K562 (cell line): ENCODE results near the gene KIF20A. TPM values are rescaled to one million over a fixed set of nuclear protein-coding genes. Genes with fewer than 3 reads are reported as not detected.

ENCODE experiments used
- ATF1 ChIP-seq, 2 experiments: fragments of 450-650 bp in 1 of 2; IDR thresholded peaks; 2 replicates each; pipeline ENCODE4 v1.6.1; 2016; ENCODE audit warnings: missing compliant biosample characterization in 1 of 2, missing genetic modification characterization in 1 of 2
- CBFA2T3 ChIP-seq: fragments of 450-650 bp; IDR thresholded peaks from 2 replicates; pipeline ENCODE4 v1.6.1; 2017
- CTBP1 ChIP-seq: fragments of 450-650 bp; IDR thresholded peaks from 2 replicates; pipeline ENCODE4 v1.6.1; 2016; ENCODE audit warnings: borderline replicate concordance
- ETV5 ChIP-seq: sonication (generic); formaldehyde crosslinking; IDR thresholded peaks from 2 replicates; pipeline ENCODE4 v1.4.0; 2020; ENCODE audit warnings: low read depth, mild to moderate bottlenecking, missing genetic modification reagents
- HDGF ChIP-seq: fragments of 450-650 bp; IDR thresholded peaks from 2 replicates; pipeline ENCODE4 v1.6.1; 2016
- MTA3 ChIP-seq: fragments of 450-650 bp; formaldehyde crosslinking; IDR thresholded peaks from 2 replicates; pipeline ENCODE4 v1.6.1; 2017; ENCODE audit warnings: mild to moderate bottlenecking, borderline replicate concordance
- NFRKB ChIP-seq: fragments of 450-650 bp; IDR thresholded peaks from 2 replicates; pipeline ENCODE4 v1.6.1; 2016; ENCODE audit warnings: low read depth
- NR2C2 ChIP-seq, 2 experiments: fragments of 200-800 bp in 1 of 2; sonication (Bioruptor generic) in 1 of 2; sonication (generic) in 1 of 2; formaldehyde crosslinking in 1 of 2; IDR thresholded peaks; 2 replicates each; pipeline versions ENCODE4 v1.6.1 to v1.8.0; 2016 to 2022; ENCODE audit warnings: mild to moderate bottlenecking in 1 of 2, missing compliant biosample characterization in 1 of 2, missing genetic modification characterization in 1 of 2, missing genetic modification reagents in 1 of 2
- PURB ChIP-seq: sonication (generic); formaldehyde crosslinking; IDR thresholded peaks from 2 replicates; pipeline ENCODE4 v1.9.0; 2021; ENCODE audit warnings: low read depth, mild to moderate bottlenecking, missing genetic modification reagents
- SP1 ChIP-seq: sonication (generic); formaldehyde crosslinking; IDR thresholded peaks from 2 replicates; pipeline ENCODE4 v1.8.1; 2022; ENCODE audit warnings: mild to moderate bottlenecking, missing genetic modification reagents
- TAF1 ChIP-seq: IDR thresholded peaks from 2 replicates; pipeline ENCODE4 v1.6.1; 2011; ENCODE audit warnings: mild to moderate bottlenecking, low read length, moderate library complexity; ENCODE audit not compliant: insufficient read depth, control insufficient read depth, severe bottlenecking; ENCODE audit errors: extremely low read depth
- TAF9B ChIP-seq: fragments of 450-650 bp; IDR thresholded peaks from 2 replicates; pipeline ENCODE4 v1.6.1; 2018; ENCODE audit warnings: mild to moderate bottlenecking; ENCODE audit not compliant: partially characterized antibody
- ZNF197 ChIP-seq: fragments of 200-800 bp; sonication (Bioruptor generic); IDR thresholded peaks from 2 replicates; pipeline ENCODE4 v1.6.1; 2016; ENCODE audit warnings: low read depth, missing genetic modification characterization, missing compliant biosample characterization
- polyA plus RNA-seq, 8 experiments: library from polyadenylated mRNA; depleted of rRNA in 4 of 8; stranded (reverse) in 5 of 8; unstranded in 3 of 8; fragments of >200 nt; fragmentation: Nextera tagmentation in 2 of 8; fragmentation: Illumina TruSeq in 1 of 8; extraction: Ambion mirVana in 2 of 8; extraction: Trizol in 1 of 8; gene quantifications; 2 replicates each; pipeline versions ENCODE4 v1.2.1 to v1.2.3, GENCODE V29; 2011 to 2014; ENCODE audit warnings: inconsistent platforms in 1 of 8, missing spikeins in 1 of 8
- total RNA-seq, 7 experiments: library from RNA; depleted of rRNA in 6 of 7; stranded (reverse); fragments of >200 nt in 6 of 7; fragmentation: Illumina TruSeq in 2 of 7; extraction: Trizol in 2 of 7; gene quantifications; 2 replicates each; pipeline versions ENCODE4 v1.2.1 to v1.2.3, GENCODE V29; 2011 to 2021; ENCODE audit warnings: low replicate concordance in 1 of 7
- TF ChIP-seq, protein P1 (sequence below): IDR thresholded peaks from 3 replicates; pipeline ENCODE4 v1.6.1; 2011; ENCODE audit warnings: borderline replicate concordance, mild to moderate bottlenecking, moderate library complexity; ENCODE audit not compliant: insufficient read length; ENCODE audit errors: extremely low read depth
- TF ChIP-seq, protein P2 (sequence below): fragments of 450-650 bp; IDR thresholded peaks from 2 replicates; pipeline ENCODE4 v1.6.1; 2016; ENCODE audit warnings: borderline replicate concordance
- TF ChIP-seq, protein P3 (sequence below): fragments of 450-650 bp; formaldehyde crosslinking; IDR thresholded peaks from 2 replicates; pipeline ENCODE4 v1.4.0; 2022; ENCODE audit warnings: missing genetic modification characterization
- TF ChIP-seq, protein P4 (sequence below): sonication (generic); formaldehyde crosslinking; IDR thresholded peaks from 2 replicates; pipeline ENCODE4 v1.8.0; 2022; ENCODE audit warnings: mild to moderate bottlenecking, low read depth, missing genetic modification reagents
- TF ChIP-seq, protein P5 (sequence below): fragments of 250-450 bp; sonication (Bioruptor Pico); IDR thresholded peaks from 2 replicates; pipeline ENCODE4 v1.8.0; 2021; ENCODE audit warnings: borderline replicate concordance, mild to moderate bottlenecking, moderate library complexity; ENCODE audit not compliant: poor library complexity, severe bottlenecking

Gene KIF20A
- total and polyA plus RNA-seq, 9 of the 15 experiments (the other 6 are each of a cell fraction or from before 2014, with no cell fraction given): 36.8 to 61.2 (median 55.5) TPM

DNA sequence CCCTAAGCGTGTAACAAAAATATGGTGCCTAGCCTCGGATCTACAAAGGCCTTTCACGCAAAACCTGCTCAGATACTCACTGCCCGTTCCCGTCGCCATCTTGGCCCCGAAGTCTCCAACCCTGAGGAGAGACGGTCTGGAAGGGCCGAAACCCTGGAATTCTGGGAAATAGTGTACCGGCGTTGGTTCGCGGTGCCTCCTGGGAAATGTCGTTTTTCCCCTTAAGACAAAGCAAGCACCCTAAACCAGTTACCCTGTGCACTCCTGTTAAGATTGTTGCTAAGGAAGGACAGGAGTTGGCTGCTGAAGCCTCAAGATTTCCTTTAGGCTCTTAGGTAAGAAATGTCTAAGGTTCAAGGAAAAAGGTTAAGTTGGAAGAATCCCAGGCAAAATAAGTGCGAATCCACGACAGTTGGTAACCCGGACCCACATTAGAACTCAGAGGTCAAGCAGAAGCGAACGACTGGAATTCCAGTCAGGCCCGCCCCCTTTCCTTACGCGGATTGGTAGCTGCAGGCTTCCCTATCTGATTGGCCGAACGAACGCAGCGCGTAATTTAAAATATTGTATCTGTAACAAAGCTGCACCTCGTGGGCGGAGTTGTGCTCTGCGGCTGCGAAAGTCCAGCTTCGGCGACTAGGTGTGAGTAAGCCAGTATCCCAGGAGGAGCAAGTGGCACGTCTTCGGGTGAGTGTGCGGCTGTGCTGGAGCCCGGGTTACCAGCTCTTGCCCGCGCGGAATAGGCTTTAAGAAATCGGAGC lies at the start of gene KIF20A, which contains the start of gene BRD8 (continued):
- TF ChIP-seq CTBP1 (peak; percentile 6; the same call in 1 of the 2 replicates), ATF1 (CRISPR knock-in tag; IDR thresholded peaks at IDR 0.05) (no peak), ATF1 (tag; IDR thresholded peaks at IDR 0.05) (peak; percentile 93), ZNF197 (CRISPR knock-in tag) (no peak), PURB (CRISPR knock-in tag) (no peak), NFRKB (peak; percentile 98), ETV5 (CRISPR knock-in tag) (0 out of 2 replicates have a peak, but pooled peaks have one; percentile 53), TAF9B (peak; percentile 91), CBFA2T3 (no peak), NR2C2 (CRISPR knock-in tag; IDR thresholded peaks at IDR 0.05) (peak; percentile 98), NR2C2 (tag; IDR thresholded peaks at IDR 0.05) (peak; percentile 100), HDGF (no peak), TAF1 (peak; percentile 97), SP1 (CRISPR knock-in tag) (peak; percentile 86; the same call in 1 of the 2 replicates), MTA3 (no peak; the same call in 1 of the 2 replicates)
- TF ChIP-seq, protein P1, sequence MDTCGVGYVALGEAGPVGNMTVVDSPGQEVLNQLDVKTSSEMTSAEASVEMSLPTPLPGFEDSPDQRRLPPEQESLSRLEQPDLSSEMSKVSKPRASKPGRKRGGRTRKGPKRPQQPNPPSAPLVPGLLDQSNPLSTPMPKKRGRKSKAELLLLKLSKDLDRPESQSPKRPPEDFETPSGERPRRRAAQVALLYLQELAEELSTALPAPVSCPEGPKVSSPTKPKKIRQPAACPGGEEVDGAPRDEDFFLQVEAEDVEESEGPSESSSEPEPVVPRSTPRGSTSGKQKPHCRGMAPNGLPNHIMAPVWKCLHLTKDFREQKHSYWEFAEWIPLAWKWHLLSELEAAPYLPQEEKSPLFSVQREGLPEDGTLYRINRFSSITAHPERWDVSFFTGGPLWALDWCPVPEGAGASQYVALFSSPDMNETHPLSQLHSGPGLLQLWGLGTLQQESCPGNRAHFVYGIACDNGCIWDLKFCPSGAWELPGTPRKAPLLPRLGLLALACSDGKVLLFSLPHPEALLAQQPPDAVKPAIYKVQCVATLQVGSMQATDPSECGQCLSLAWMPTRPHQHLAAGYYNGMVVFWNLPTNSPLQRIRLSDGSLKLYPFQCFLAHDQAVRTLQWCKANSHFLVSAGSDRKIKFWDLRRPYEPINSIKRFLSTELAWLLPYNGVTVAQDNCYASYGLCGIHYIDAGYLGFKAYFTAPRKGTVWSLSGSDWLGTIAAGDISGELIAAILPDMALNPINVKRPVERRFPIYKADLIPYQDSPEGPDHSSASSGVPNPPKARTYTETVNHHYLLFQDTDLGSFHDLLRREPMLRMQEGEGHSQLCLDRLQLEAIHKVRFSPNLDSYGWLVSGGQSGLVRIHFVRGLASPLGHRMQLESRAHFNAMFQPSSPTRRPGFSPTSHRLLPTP: no peak
- TF ChIP-seq, protein P2, sequence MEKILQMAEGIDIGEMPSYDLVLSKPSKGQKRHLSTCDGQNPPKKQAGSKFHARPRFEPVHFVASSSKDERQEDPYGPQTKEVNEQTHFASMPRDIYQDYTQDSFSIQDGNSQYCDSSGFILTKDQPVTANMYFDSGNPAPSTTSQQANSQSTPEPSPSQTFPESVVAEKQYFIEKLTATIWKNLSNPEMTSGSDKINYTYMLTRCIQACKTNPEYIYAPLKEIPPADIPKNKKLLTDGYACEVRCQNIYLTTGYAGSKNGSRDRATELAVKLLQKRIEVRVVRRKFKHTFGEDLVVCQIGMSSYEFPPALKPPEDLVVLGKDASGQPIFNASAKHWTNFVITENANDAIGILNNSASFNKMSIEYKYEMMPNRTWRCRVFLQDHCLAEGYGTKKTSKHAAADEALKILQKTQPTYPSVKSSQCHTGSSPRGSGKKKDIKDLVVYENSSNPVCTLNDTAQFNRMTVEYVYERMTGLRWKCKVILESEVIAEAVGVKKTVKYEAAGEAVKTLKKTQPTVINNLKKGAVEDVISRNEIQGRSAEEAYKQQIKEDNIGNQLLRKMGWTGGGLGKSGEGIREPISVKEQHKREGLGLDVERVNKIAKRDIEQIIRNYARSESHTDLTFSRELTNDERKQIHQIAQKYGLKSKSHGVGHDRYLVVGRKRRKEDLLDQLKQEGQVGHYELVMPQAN: peak; percentile 99
- TF ChIP-seq, protein P3, sequence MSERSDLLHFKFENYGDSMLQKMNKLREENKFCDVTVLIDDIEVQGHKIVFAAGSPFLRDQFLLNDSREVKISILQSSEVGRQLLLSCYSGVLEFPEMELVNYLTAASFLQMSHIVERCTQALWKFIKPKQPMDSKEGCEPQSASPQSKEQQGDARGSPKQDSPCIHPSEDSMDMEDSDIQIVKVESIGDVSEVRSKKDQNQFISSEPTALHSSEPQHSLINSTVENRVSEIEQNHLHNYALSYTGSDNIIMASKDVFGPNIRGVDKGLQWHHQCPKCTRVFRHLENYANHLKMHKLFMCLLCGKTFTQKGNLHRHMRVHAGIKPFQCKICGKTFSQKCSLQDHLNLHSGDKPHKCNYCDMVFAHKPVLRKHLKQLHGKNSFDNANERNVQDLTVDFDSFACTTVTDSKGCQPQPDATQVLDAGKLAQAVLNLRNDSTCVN (CRISPR knock-in tag): 0 out of 2 replicates have a peak, but pooled peaks have one; percentile 2
- TF ChIP-seq, protein P4, sequence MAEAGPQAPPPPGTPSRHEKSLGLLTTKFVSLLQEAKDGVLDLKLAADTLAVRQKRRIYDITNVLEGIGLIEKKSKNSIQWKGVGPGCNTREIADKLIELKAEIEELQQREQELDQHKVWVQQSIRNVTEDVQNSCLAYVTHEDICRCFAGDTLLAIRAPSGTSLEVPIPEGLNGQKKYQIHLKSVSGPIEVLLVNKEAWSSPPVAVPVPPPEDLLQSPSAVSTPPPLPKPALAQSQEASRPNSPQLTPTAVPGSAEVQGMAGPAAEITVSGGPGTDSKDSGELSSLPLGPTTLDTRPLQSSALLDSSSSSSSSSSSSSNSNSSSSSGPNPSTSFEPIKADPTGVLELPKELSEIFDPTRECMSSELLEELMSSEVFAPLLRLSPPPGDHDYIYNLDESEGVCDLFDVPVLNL (CRISPR knock-in tag): peak; percentile 100
- TF ChIP-seq, protein P5, sequence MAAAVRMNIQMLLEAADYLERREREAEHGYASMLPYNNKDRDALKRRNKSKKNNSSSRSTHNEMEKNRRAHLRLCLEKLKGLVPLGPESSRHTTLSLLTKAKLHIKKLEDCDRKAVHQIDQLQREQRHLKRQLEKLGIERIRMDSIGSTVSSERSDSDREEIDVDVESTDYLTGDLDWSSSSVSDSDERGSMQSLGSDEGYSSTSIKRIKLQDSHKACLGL (CRISPR knock-in tag): peak; percentile 92
